A549 (cell line): ENCODE measurements around the gene SUN2. TPM values are rescaled to one million over a fixed set of nuclear protein-coding genes. Genes with fewer than 3 reads are reported as not detected.

Experiments used
- ATAC-seq, 2 experiments: fragments of 200-7000 bp in 1 of 2; fragments of >200 bp in 1 of 2; cut with Nextera tagmentation in 1 of 2; cut with Tn5 transposase in 1 of 2; 3 replicates each; pipeline versions ENCODE4 v1.8.0 to v1.9.1; 2018 to 2020; ENCODE audit warnings: mild to moderate bottlenecking in 1 of 2, moderate library complexity in 1 of 2
- CTCF ChIA-PET: fragments of 300-600 bp; sonication (Branson Sonifier 250); formaldehyde crosslinking; extraction: SDS; loops from one replicate; lab custom pipeline; 2021; ENCODE audit warnings: antibody characterized with exemption, inconsistent platforms; lab: Yijun Ruan, JAX
- POLR2A ChIA-PET: fragments of 350-600 bp; formaldehyde crosslinking; extraction: SDS; loops from one replicate; lab custom pipeline; 2021; ENCODE audit warnings: antibody characterized with exemption, inconsistent platforms; lab: Yijun Ruan, JAX
- DNase-seq, 2 experiments: peaks; one replicate each; pipeline versions ENCODE4 v3.0.0 to v3.0.0-alpha.2; 2011 to 2016; ENCODE audit warnings: low read depth in 1 of 2, low spot score in 1 of 2
- FAIRE-seq: peaks from 2 replicates; lab custom pipeline; 2011; peaks lifted over from hg19 to GRCh38; lab: Jason Lieb, UNC
- H3K27ac ChIP-seq, 2 experiments: fragments of >200 bp; sonication (Bioruptor Twin); formaldehyde crosslinking; 3 replicates each; pipeline ENCODE4 v1.5.1; 2016 to 2017
- H3K4me1 ChIP-seq: fragments of >200 bp; sonication (Bioruptor Twin); formaldehyde crosslinking; 3 replicates; pipeline ENCODE4 v1.6.1; 2016
- H3K4me2 ChIP-seq: fragments of >200 bp; sonication (Bioruptor Twin); formaldehyde crosslinking; 3 replicates; pipeline ENCODE4 v1.6.1; 2016
- H3K4me3 ChIP-seq: fragments of >200 bp; sonication (Bioruptor Twin); formaldehyde crosslinking; 3 replicates; pipeline ENCODE4 v1.5.1; 2016
- H3K9me3 ChIP-seq: fragments of >200 bp; sonication (Bioruptor Twin); formaldehyde crosslinking; 3 replicates; pipeline ENCODE4 v1.6.1; 2016
- BCL3 ChIP-seq: fragments of >200 bp; sonication (Bioruptor Twin); formaldehyde crosslinking; IDR thresholded peaks from 3 replicates; pipeline ENCODE4 v1.6.1; 2016
- CBX8 ChIP-seq: fragments of 200-600 bp; sonication (generic); IDR thresholded peaks from 2 replicates; pipeline ENCODE4 v1.6.1; 2016
- CEBPB ChIP-seq, 2 experiments: fragments of >200 bp in 1 of 2; sonication (Bioruptor Twin) in 1 of 2; formaldehyde crosslinking in 1 of 2; IDR thresholded peaks; 2 replicates each; pipeline ENCODE4 v1.6.1; 2012 to 2016
- CHD2 ChIP-seq: fragments of 150-350 bp; IDR thresholded peaks from 2 replicates; pipeline ENCODE4 v1.6.1; 2014; ENCODE audit warnings: low read length; ENCODE audit not compliant: partially characterized antibody
- CTCF ChIP-seq: fragments of >200 bp; sonication (Bioruptor Twin); formaldehyde crosslinking; IDR thresholded peaks from 3 replicates; pipeline ENCODE4 v1.5.1; 2016
- E2F6 ChIP-seq: IDR thresholded peaks from 2 replicates; pipeline ENCODE4 v1.6.1; 2012; ENCODE audit warnings: low read depth, borderline replicate concordance
- FOSB ChIP-seq: fragments of 250-450 bp; sonication (Bioruptor Pico); IDR thresholded peaks from 2 replicates; pipeline ENCODE4 v1.5.0; 2020; ENCODE audit warnings: mild to moderate bottlenecking, moderate library complexity
- FOXS1 ChIP-seq: fragments of 250-450 bp; sonication (Bioruptor Pico); IDR thresholded peaks from 2 replicates; pipeline ENCODE4 v1.5.0; 2020; ENCODE audit warnings: mild to moderate bottlenecking, moderate library complexity
- HDAC2 ChIP-seq: fragments of 200-600 bp; sonication (generic); IDR thresholded peaks from 2 replicates; pipeline ENCODE4 v1.6.1; 2016
- HES2 ChIP-seq: fragments of >200 bp; sonication (Bioruptor Twin); formaldehyde crosslinking; IDR thresholded peaks from 2 replicates; pipeline ENCODE4 v1.6.1; 2016
- HOXB5 ChIP-seq: fragments of 250-450 bp; sonication (Bioruptor Pico); IDR thresholded peaks from 2 replicates; pipeline ENCODE4 v1.5.0; 2020; ENCODE audit warnings: mild to moderate bottlenecking, moderate library complexity
- KDM5A ChIP-seq: fragments of 200-600 bp; sonication (generic); IDR thresholded peaks from 2 replicates; pipeline ENCODE4 v1.6.1; 2016; ENCODE audit warnings: antibody characterized with exemption, mild to moderate bottlenecking
- MYC ChIP-seq: IDR thresholded peaks from 2 replicates; pipeline ENCODE4 v1.6.1; 2012; ENCODE audit warnings: mild to moderate bottlenecking, inconsistent platforms, low read length, improper control_type of control experiment, borderline replicate concordance
- NR3C1 ChIP-seq: fragments of >200 bp; sonication (Bioruptor Twin); formaldehyde crosslinking; IDR thresholded peaks from 3 replicates; pipeline ENCODE4 v1.6.1; 2017
- POLR2AphosphoS2 ChIP-seq: conservative IDR thresholded peaks from 2 replicates; pipeline ENCODE4 v1.6.1; 2012; ENCODE audit warnings: low read length, improper control_type of control experiment, inconsistent platforms
- RARB ChIP-seq: fragments of 250-450 bp; sonication (Bioruptor Pico); IDR thresholded peaks from 2 replicates; pipeline ENCODE4 v1.8.0; 2021; ENCODE audit warnings: mild to moderate bottlenecking, moderate library complexity
- REST ChIP-seq: fragments of 200-600 bp; sonication (generic); IDR thresholded peaks from 2 replicates; pipeline ENCODE4 v1.6.1; 2016; ENCODE audit warnings: antibody characterized with exemption, mild to moderate bottlenecking, moderate library complexity
- TP53 ChIP-seq: fragments of 250-450 bp; sonication (Bioruptor Pico); IDR thresholded peaks from 2 replicates; pipeline ENCODE4 v1.5.0; 2021; ENCODE audit warnings: mild to moderate bottlenecking, moderate library complexity
- USF2 ChIP-seq: fragments of 450-650 bp; IDR thresholded peaks from 2 replicates; pipeline ENCODE4 v1.6.1; 2014; ENCODE audit warnings: antibody characterized with exemption
- ZFP36 ChIP-seq: fragments of 450-650 bp; IDR thresholded peaks from 2 replicates; pipeline ENCODE4 v1.6.1; 2014; ENCODE audit warnings: borderline replicate concordance; ENCODE audit not compliant: partially characterized antibody
- ZSCAN20 ChIP-seq: fragments of 250-450 bp; sonication (Bioruptor Pico); IDR thresholded peaks from 2 replicates; pipeline ENCODE4 v1.8.0; 2022; ENCODE audit warnings: mild to moderate bottlenecking, moderate library complexity
- WGBS: methylation state at CpG from one replicate; pipeline ENCODE4 v1.1.6; 2017; ENCODE audit errors: missing lambda C conversion rate; 5-methylcytosine and 5-hydroxymethylcytosine counted together
- polyA plus RNA-seq, 4 experiments: library from polyadenylated mRNA; depleted of rRNA in 3 of 4; stranded (reverse); fragments of >200 nt; fragmentation: RNase III in 1 of 4; extraction: RNeasy Plus Mini Kit Qiagen cat#74134 plus additional on column Dnase treatment in 1 of 4; gene quantifications; 2 replicates in 3 of 4; 3 replicates in 1 of 4; pipeline ENCODE4 v1.2.3, GENCODE V29; 2011 to 2017

Gene SUN2
- polyA plus RNA-seq, 2 of the 4 experiments (the other 2 are of a cell fraction): 12.6 to 24.0 TPM

- 88% methylated on average over 2 of the region's 2 CpGs for WGBS
- no peak for DNase-seq
- H3K4me3 ChIP-seq: no peak overlapping the region
- FAIRE-seq: no peak
- no peak overlapping the region for H3K4me2 ChIP-seq
- H3K9me3 ChIP-seq: no peaks in the 10 kb centered on the region
- no peak for TF ChIP-seq TP53
- no peak for TF ChIP-seq ZFP36
- TF ChIP-seq CTCF: no peak
- TF ChIP-seq FOXS1 (CRISPR knock-in tag): no peak
- TF ChIP-seq USF2: no peak
- TF ChIP-seq REST: no peak
- no peak for TF ChIP-seq CHD2
- CTCF ChIA-PET: no interaction called here
- no peak for ATAC-seq
- no peak overlapping the region for H3K27ac ChIP-seq
- H3K4me1 ChIP-seq: peaks cover 45% of the 10 kb centered on the region
- POLR2A ChIA-PET: no interaction called here
These were observed 61.7 kb downstream of the SUN2 start for GRCh38 chr22:38694049-38694448.

- Histone ChIP-seq H3K4me1 (peaks cover 1% of the 10 kb centered on the region; the same call in 2 of the 3 replicates), H3K27ac (no peak overlapping the region), H3K9me3 (no peaks in the 10 kb centered on the region), H3K4me3 (no peak overlapping the region), H3K4me2 (no peak overlapping the region)
- WGBS: 75% methylated on average over 1 of the region's 1 CpG
- DNase-seq: no peak
- no peak for ATAC-seq
- POLR2A ChIA-PET: no interaction called here
- CTCF ChIA-PET: interaction anchor here (0.6 to 3.8 kb wide), 3 partner anchors 7 to 237 kb away, joined by 3 to 23 read pairs (median 3); partner anchors contain the start of gene TOMM22
- FAIRE-seq: no peak
- TF ChIP-seq MYC: no peak
- TF ChIP-seq FOSB: no peak
- no peak for TF ChIP-seq ZFP36
- TF ChIP-seq FOXS1 (CRISPR knock-in tag): no peak
- TF ChIP-seq NR3C1: no peak
- TF ChIP-seq HDAC2: no peak
- TF ChIP-seq RARB (CRISPR knock-in tag): no peak
- TF ChIP-seq CEBPB (IDR thresholded peaks at IDR 0.05): no peak
- no peak for TF ChIP-seq HES2
- no peak for TF ChIP-seq HOXB5 (CRISPR knock-in tag)
- TF ChIP-seq E2F6: no peak
- TF ChIP-seq CBX8: no peak
- TF ChIP-seq POLR2AphosphoS2: no peak
- no peak for TF ChIP-seq BCL3
- no peak for TF ChIP-seq ZSCAN20 (CRISPR knock-in tag)
- TF ChIP-seq KDM5A: no peak
These were observed 66.1 kb downstream of the SUN2 start for GRCh38 chr22:38689651-38690050.
